Measurements from ENCODE around the gene MRFAP1. TPM values are rescaled to one million over a fixed set of nuclear protein-coding genes. Genes with fewer than 3 reads are reported as not detected.

MRFAP1 gene
- total RNA-seq, 4 donors from 2014 or later = 136 to 234 (median 170) TPM

DNA sequence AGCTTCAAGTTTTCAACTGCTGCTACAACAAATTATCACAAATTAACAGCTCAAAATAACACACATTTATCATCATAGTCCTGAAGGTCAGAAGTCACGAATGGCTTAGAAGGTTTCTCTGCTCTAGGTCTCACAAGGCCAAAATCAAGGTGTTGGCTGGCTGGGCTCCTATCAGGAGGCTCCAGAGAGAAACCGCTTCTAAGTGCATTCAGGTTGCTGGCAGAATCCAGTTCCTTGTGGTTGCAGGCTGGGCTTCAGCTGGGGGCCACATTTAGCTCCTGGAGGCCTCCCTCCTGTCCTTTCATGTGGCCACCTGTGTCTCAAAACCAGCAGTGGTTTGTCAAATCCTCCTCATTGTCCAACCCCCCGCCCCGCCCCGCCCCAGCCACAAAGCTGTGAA is 15.4 kb downstream of the MRFAP1 start:
- intact Hi-C loops (cut with DNase I; ENCODE audit: low total_unique reads) = no loop called here
- TF ChIP-seq, protein P1, sequence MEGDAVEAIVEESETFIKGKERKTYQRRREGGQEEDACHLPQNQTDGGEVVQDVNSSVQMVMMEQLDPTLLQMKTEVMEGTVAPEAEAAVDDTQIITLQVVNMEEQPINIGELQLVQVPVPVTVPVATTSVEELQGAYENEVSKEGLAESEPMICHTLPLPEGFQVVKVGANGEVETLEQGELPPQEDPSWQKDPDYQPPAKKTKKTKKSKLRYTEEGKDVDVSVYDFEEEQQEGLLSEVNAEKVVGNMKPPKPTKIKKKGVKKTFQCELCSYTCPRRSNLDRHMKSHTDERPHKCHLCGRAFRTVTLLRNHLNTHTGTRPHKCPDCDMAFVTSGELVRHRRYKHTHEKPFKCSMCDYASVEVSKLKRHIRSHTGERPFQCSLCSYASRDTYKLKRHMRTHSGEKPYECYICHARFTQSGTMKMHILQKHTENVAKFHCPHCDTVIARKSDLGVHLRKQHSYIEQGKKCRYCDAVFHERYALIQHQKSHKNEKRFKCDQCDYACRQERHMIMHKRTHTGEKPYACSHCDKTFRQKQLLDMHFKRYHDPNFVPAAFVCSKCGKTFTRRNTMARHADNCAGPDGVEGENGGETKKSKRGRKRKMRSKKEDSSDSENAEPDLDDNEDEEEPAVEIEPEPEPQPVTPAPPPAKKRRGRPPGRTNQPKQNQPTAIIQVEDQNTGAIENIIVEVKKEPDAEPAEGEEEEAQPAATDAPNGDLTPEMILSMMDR (IDR thresholded peaks at IDR 0.05) = no peak
- TF ChIP-seq POLR2A (IDR thresholded peaks at IDR 0.05) = no peak
- no peak for DNase-seq (ENCODE audit: low spot score in 2 of 2)

DNA sequence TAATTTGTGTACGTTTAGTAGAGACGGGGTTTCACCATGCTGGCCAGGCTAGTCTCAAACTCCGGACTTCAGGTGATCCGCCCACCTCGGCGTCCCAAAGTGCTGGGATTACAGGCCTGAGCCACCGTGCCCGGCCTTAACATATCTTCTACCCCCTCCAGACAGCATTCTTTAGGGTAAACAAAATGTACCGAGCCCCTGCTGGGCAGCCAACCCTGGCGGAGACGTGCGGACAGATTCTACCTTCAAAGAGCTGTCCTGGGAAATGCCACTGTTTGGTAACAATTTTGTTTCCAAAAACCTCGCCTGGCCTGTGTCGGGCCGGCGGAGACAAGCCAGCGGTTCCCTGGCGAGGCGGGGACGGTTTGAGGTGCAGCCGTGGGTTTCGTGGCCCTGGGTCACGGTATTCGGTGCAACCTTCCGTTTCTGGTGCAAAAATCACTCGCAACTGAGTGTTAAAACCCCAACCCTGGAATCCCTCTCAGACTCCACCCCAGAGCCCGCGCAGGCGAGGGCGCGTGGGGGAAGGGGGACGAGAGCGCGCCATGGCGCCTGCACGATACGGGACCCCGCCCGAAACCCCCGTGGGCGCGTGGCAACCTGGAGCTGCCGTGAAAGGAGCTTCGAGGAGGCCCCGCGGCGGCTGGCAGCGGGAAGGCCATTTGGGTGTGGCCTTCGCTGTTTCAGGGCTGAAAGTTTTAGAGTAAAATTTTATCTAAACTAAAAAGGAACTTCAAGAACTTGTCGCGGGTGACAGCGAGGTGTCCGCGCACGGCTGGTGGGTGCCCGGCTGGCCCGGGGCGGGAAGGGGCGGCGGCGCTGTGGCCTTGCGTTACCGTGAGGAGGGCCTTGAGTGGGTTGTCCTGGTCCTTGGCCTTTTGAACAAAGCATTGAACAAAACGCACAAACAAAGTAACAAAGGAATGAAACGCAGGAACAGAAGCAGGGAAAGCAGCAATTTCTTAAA is 17.0 kb downstream of the MRFAP1 start:
- no peak for TF ChIP-seq POLR2A (IDR thresholded peaks at IDR 0.05)
- DNase-seq (ENCODE audit: low spot score in 2 of 2) = peak in 1 of 2 donors; percentile 79
- intact Hi-C loops (cut with DNase I; ENCODE audit: low total_unique reads) = no loop called here
- H3K4me3 ChIP-seq (ENCODE audit: low read depth, poor library complexity, severe bottlenecking) = no peak overlapping the region
- 67 to 79% methylated on average over 62 to 65 of the region's 65 CpGs for WGBS, 2 donors

More for the DNA sequence above, 15.4 kb downstream of the MRFAP1 start:
- H3K4me3 ChIP-seq (ENCODE audit: low read depth, poor library complexity, severe bottlenecking) = no peak overlapping the region
- 91 to 94% methylated on average over 5 of the region's 5 CpGs for WGBS, 2 donors

GRCh38 chr4:6658209-6658595 is 17.7 kb downstream of the MRFAP1 start:
- no peak overlapping the region for H3K4me3 ChIP-seq (ENCODE audit: low read depth, poor library complexity, severe bottlenecking)
- 71 to 76% methylated on average over 7 of the region's 7 CpGs for WGBS, 2 donors
- DNase-seq (ENCODE audit: low spot score in 2 of 2) = no peak
- TF ChIP-seq, protein P1 (IDR thresholded peaks at IDR 0.05) = no peak
- no peak for TF ChIP-seq POLR2A (IDR thresholded peaks at IDR 0.05)
- intact Hi-C loops (cut with DNase I; ENCODE audit: low total_unique reads) = no loop called here

GRCh38 chr4:6658597-6659075 is 18.2 kb downstream of the MRFAP1 start:
- TF ChIP-seq, protein P1 (IDR thresholded peaks at IDR 0.05) = no peak
- TF ChIP-seq POLR2A (IDR thresholded peaks at IDR 0.05) = no peak
- peak in 1 of 2 donors; percentile 88 for DNase-seq (ENCODE audit: low spot score in 2 of 2)
- intact Hi-C loops (cut with DNase I; ENCODE audit: low total_unique reads) = no loop called here
- 1 to 5% methylated on average over 37 to 44 of the region's 52 CpGs for WGBS, 2 donors
- no peak overlapping the region for H3K4me3 ChIP-seq (ENCODE audit: low read depth, poor library complexity, severe bottlenecking)

DNA sequence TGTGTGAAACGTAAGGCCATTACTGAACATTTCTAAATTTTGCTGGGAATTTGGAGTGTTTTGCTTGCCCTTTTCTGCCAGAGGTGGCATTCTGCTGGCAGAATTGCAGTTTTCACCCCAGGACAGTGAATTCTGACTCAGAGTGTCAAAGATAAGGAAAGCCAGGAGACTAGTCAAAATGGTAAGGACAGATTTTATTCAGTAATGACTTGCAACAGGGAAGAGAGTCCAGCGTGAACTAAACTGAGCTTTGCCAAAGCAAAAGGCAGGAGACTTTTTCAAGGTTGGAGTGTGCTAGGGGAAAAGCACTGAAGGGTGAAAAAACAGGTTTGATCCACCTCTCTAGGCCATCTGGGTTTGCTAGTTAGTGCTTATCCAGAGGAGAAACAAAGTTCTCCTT is 19.4 kb downstream of the MRFAP1 start:
- 88 to 91% methylated on average over 2 of the region's 2 CpGs for WGBS, 2 donors
- intact Hi-C loops (cut with DNase I; ENCODE audit: low total_unique reads) = no loop called here
- H3K4me3 ChIP-seq (ENCODE audit: low read depth, poor library complexity, severe bottlenecking) = no peak overlapping the region
- peak in 1 of 2 donors; percentile 5 for DNase-seq (ENCODE audit: low spot score in 2 of 2)
- TF ChIP-seq, protein P1 (IDR thresholded peaks at IDR 0.05) = no peak
- TF ChIP-seq POLR2A (IDR thresholded peaks at IDR 0.05) = no peak

DNA sequence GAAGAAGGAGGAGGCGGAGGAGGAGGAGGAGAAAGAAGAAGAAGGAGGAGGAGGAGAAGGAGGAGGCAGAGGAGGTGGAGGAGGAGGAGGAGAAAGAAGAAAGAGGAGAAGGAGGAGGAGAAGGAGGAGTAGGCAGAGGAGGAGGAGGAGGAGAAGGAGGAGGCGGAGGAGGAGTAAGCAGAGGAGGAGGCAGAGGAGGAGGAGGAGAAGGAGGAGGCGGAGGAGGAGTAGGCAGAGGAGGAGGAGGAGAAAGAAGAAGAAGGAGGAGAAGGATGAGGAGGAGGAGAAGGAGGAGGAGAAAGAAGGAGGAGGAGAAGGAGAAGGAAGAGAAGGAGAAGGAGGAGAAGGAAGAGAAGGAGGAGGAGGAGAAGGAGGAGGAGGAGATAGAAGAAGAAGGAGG is 19.9 kb downstream of the MRFAP1 start:
- WGBS, 2 donors = 84 to 97% methylated on average over 3 of the region's 3 CpGs
- intact Hi-C loops (cut with DNase I; ENCODE audit: low total_unique reads) = no loop called here

More for the DNA sequence above, 19.9 kb downstream of the MRFAP1 start:
- DNase-seq (ENCODE audit: low spot score in 2 of 2) = peak in 1 of 2 donors; percentile 14
- TF ChIP-seq POLR2A (IDR thresholded peaks at IDR 0.05) = no peak
- TF ChIP-seq, protein P1 (IDR thresholded peaks at IDR 0.05) = no peak
- H3K4me3 ChIP-seq (ENCODE audit: low read depth, poor library complexity, severe bottlenecking) = no peak overlapping the region

Measured in lower leg skin (tissue), 4 donors.